Fibroblast of skin of left biceps (primary cell): ENCODE data around the gene PTPN7.
"Not testable (repeated sequence)": the region's sequence is repeated elsewhere in the genome, so short reads cannot be mapped to it uniquely, and the experiment has no call there.

Experiments
- DNase-seq, 2 experiments: peaks; one replicate each; pipeline ENCODE4 v3.0.0-alpha.2; 2013; ENCODE audit warnings: low read depth in 2 of 2

Gene PTPN7

GRCh38 chr1:202189918-202190715, 29.7 kb upstream of the PTPN7 start:
- no peak for DNase-seq

- no peak for DNase-seq
These were observed 28.8 kb upstream of the PTPN7 start for GRCh38 chr1:202189001-202189790.

- no peak for DNase-seq
These were observed 27.4 kb upstream of the PTPN7 start for GRCh38 chr1:202187697-202188407.

- no peak for DNase-seq
These were observed 26.8 kb upstream of the PTPN7 start for GRCh38 chr1:202187041-202187671.

- no peak for DNase-seq
These were observed 25.9 kb upstream of the PTPN7 start for GRCh38 chr1:202186327-202186726.

- peak; percentile 46 to 51 for DNase-seq
These were observed 24.5 kb upstream of the PTPN7 start for GRCh38 chr1:202184750-202185460.

DNA sequence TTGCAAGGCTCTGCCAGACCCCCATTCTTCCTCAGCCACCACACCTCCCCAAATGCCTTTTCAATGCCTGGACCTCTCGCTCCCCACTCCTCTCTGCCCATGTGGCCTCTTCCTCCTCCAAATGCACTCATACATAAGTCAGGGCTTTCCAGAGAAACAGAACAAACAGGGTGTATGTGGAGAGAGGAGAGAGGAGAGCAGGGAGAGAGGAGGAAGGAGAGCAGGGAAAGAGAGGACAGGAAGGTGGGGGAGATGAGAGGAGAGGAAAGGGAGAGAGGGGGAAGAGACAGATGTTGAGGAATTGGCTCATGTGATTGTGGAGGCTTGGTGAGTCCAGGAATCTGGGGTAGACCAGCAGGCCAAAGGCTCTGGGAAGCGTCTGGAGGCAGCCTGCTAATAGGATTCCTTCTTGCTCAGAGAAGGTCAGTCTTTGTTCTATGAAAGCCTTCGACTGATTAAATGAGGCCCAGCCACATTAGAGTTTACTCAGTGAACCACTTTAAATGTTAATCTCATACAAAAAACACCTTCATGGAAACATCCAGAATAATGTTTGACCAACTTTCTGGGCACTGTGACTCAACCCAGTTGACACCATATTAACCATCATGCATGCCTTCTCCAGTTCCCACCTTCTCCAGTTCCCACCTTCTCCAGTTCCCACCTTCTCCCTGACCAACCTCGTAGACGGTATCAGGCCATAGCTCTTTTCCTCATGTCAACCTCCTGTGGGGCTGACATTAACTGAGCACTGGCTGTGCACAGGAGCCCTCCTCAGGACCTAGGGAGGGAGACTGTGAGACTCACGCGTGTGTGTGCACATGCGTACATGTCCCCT, 21.9 kb upstream of the PTPN7 start:
- DNase-seq = no peak

DNA sequence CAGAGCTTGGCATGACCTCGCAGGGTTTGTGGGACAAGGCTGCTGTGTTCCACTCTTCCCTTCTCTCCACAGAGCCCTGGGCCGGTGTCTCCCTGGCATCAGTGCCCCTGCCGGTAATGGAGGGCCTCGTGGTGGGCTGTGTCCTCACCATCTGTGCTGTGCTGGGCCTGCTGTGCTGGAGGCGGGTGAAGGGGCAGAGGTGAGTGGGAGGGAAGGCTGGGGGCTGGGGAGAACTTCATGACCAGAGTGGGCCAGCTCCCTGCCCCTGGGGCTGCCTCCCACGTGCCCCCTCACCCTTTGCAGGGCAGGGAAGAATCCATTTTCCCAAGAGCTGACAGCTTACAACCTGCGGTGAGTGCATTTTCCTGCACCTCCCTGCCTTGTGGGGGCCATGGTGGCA, 21.2 kb upstream of the PTPN7 start:
- DNase-seq = no peak

GRCh38 chr1:202180751-202181139, 20.3 kb upstream of the PTPN7 start:
- not testable (repeated sequence) for DNase-seq

- DNase-seq = no peak
These were observed 19.7 kb upstream of the PTPN7 start for GRCh38 chr1:202179828-202180750.

DNA sequence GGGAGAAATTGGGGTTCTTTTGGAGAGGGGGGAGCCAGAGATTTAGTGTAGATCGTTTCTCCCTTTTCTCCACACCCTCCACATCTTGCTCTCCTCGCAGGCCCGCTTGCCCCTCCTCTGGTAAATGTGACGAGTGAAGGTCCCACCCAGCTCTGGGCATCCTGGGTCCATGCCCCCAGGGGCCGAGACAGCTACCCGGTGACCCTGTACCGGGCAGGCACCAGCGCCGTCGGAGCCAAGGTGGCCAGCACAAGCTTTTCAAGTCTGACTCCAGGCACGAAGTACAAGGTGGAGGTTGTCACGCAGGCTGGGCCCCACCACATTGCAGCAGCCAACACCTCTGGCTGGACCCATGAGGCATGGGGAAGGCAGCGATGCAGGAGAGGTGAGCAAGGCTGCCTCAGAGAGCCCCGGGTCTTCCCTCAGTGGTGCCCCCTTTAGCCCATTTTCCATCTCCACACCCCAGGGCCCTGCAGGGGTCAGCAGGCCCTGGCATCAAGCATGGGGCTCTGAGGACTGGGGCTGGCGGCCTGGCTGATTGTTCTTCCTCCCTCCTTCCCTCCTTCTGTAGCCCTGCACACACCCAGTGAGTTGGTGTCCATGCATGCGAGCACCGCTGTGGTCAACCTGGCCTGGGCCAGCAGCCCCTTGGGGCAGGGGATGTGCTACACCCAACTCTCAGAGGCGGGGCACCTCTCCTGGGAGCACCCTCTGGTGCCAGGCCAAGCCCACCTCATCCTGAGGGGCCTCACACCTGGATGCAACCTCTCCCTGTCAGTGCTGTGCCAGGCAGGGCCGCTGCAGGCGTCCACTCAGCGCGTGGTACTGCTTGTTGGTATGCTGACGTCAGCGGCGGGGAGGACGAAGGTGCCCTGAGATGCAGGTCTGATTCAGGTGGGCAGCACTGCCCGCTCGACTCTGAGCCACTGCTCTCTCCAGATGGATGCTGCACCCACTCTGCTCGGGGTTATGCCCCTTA, 16.8 kb upstream of the PTPN7 start:
- DNase-seq = no peak

- no peak for DNase-seq
These were observed 13.6 kb upstream of the PTPN7 start for GRCh38 chr1:202173993-202174392.

DNA sequence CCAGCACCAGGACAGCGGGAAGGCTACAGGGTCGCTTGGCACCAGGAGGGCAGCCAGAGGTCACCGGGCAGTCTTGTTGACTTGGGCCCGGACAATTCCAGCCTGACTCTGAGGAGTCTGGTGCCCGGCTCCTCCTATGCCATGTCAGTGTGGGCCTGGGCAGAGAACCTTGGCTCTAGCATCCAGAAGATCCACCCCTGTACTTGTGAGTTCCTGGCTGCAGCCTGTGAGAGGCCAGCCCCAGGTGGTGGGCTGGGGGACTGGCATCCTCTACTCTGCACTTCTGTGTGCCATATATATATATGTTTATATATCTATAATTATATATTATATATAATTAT, 11.6 kb upstream of the PTPN7 start:
- no peak for DNase-seq

DNA sequence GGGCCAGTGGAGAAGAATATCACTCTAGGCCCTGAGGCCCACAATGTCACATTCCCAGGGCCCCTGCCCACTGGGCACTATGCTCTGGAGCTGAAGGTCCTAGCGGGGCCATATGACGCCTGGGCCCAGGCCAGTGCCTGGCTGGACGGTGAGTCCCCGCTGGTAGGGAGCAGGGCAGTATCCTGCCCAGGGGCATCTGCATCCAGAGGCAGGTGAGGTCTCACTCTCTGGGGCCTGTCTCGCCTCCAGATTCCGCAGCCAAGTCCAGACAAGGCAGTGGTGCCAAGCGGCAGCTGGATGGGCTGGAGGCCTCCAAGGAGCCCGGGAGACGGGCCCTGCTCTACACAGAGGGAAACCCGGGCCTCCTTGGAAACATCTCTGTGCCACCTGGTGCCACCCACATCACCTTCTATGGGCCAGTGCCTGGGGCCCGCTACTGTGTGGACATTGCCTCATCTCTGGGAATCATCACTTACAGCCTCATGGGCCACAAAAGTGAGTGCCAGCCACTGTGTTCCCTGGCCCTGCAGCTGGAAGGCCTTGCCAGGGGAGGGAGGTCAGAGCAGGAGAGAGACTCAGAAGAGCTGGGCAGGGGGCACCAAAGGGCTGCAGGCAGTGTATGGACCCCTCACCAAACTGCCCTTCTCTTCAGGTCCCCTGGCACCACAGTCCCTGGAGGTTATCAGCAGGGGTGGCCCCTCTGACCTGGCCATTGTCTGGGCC, 11.1 kb upstream of the PTPN7 start:
- DNase-seq = no peak

- no peak for DNase-seq
These were observed 10.3 kb upstream of the PTPN7 start for GRCh38 chr1:202170726-202171125.

DNA sequence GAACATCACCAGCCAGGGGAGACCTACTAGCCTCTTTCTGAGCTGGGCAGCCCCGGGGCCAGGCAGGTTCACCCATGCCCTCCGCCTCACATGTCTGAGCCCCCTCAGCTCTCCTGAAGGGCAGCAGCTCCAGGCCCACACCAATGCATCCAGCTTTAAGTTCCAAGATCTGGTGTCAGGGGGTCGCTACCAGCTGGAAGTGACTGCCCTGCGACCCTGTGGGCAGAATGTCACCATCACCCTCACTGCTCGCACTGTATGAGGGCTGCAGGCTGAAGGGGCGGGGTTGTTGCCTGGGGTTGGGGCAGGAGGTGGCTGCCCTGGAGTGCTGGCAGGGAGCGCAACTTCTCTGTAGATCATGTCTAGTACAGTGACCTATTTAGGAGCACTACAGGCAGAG, 8.5 kb upstream of the PTPN7 start:
- DNase-seq = no peak

DNA sequence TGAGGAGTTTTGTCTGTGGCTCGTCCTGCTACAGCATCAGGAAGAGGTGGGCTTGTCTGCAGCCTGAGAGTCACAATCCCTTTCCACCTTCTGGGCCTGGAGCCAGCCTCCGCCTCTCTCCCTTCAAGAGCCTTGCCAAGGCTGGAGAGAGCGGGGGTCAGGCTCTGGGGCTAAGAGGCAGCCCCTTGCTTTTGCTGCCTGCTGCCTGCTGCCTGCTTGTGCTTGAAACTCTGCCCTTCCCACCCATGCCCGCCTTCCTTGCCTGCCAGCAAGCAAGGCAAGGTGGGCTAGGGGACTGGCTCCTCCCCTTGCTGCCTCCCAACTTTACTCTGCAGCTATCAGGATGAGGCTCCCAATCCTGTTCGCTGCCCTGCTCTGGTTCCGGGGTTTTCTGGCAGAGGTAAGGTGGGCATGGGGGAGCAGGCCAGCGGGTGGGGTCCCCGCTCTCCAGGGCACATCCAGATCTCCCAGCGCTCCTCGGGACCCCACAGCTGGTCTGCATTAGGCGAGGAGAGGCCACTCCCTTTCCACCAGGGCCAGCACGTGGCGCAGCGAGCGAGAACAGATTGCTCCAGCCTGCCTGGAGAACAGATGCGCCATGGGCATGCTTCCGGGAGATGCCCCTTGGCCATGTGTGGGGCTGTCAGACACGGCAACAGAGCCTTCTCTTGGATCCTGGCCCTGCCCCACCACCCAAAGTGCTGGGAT, 7.5 kb upstream of the PTPN7 start:
- DNase-seq = no peak
